Nephron progenitor cell (in vitro differentiated cells): ENCODE results near the gene HCFC1R1.

Experiments
- DNase-seq: peaks from one replicate; pipeline ENCODE4 v3.0.0; 2021
- H3K27ac Mint-ChIP-seq: 2 replicates; pipeline ENCODE4 v1.8.0; 2021; ENCODE audit warnings: mild to moderate bottlenecking, moderate library complexity, mixed read lengths
- H3K27me3 Mint-ChIP-seq: 2 replicates; pipeline ENCODE4 v1.8.0; 2021; ENCODE audit warnings: mild to moderate bottlenecking, low read depth, mixed read lengths; ENCODE audit not compliant: poor library complexity
- H3K36me3 Mint-ChIP-seq: 2 replicates; pipeline ENCODE4 v1.8.0; 2021; ENCODE audit warnings: low read depth, mixed read lengths
- H3K4me1 Mint-ChIP-seq: 2 replicates; pipeline ENCODE4 v1.8.0; 2021; ENCODE audit warnings: mixed read lengths
- H3K4me3 Mint-ChIP-seq: 2 replicates; pipeline ENCODE4 v1.8.0; 2021; ENCODE audit warnings: mild to moderate bottlenecking, moderate library complexity, mixed read lengths
- H3K9me3 Mint-ChIP-seq: 2 replicates; pipeline ENCODE4 v1.8.0; 2021; ENCODE audit warnings: mild to moderate bottlenecking, moderate library complexity, mixed read lengths
- CTCF ChIP-seq: fragments of 200-600 bp; sonication (generic); IDR thresholded peaks from 2 replicates; pipeline ENCODE4 v1.5.0; 2021; ENCODE audit warnings: antibody characterized with exemption

The HCFC1R1 gene

GRCh38 chr16:3001316-3001715, 22.4 kb downstream of the HCFC1R1 start:
- peaks cover under 1% of the 10 kb centered on the region for H3K4me1 Mint-ChIP-seq
- H3K9me3 Mint-ChIP-seq: no peaks in the 10 kb centered on the region
- H3K36me3 Mint-ChIP-seq: no peaks in the 10 kb centered on the region
- no peak for TF ChIP-seq CTCF
- no peak for DNase-seq
- H3K4me3 Mint-ChIP-seq: no peak overlapping the region
- peaks cover 51% of the 10 kb centered on the region for H3K27me3 Mint-ChIP-seq
- H3K27ac Mint-ChIP-seq: no peak overlapping the region

- Mint-ChIP-seq H3K36me3 (no peaks in the 10 kb centered on the region), H3K27me3 (peaks cover 43% of the 10 kb centered on the region), H3K9me3 (no peaks in the 10 kb centered on the region), H3K4me1 (no peaks in the 10 kb centered on the region), H3K4me3 (no peak overlapping the region), H3K27ac (no peak overlapping the region)
- no peak for TF ChIP-seq CTCF
- DNase-seq: no peak
These were observed 23.2 kb downstream of the HCFC1R1 start for GRCh38 chr16:3000540-3000939.

GRCh38 chr16:2999929-3000328, 23.8 kb downstream of the HCFC1R1 start:
- no peaks in the 10 kb centered on the region for H3K4me1 Mint-ChIP-seq
- H3K36me3 Mint-ChIP-seq: no peaks in the 10 kb centered on the region
- DNase-seq: no peak
- H3K27ac Mint-ChIP-seq: no peak overlapping the region
- no peak overlapping the region for H3K4me3 Mint-ChIP-seq
- H3K9me3 Mint-ChIP-seq: no peaks in the 10 kb centered on the region
- peaks cover 37% of the 10 kb centered on the region for H3K27me3 Mint-ChIP-seq
- no peak for TF ChIP-seq CTCF

GRCh38 chr16:2996298-2996697, 27.4 kb downstream of the HCFC1R1 start:
- H3K27ac Mint-ChIP-seq: no peak overlapping the region
- H3K4me3 Mint-ChIP-seq: no peak overlapping the region
- H3K27me3 Mint-ChIP-seq: peaks cover 19% of the 10 kb centered on the region
- no peak for TF ChIP-seq CTCF
- H3K4me1 Mint-ChIP-seq: no peaks in the 10 kb centered on the region
- no peaks in the 10 kb centered on the region for H3K9me3 Mint-ChIP-seq
- no peak for DNase-seq
- H3K36me3 Mint-ChIP-seq: no peaks in the 10 kb centered on the region

GRCh38 chr16:2992383-2993081, 31.2 kb downstream of the HCFC1R1 start:
- TF ChIP-seq CTCF: no peak
- H3K4me3 Mint-ChIP-seq: no peak overlapping the region
- H3K27ac Mint-ChIP-seq: no peak overlapping the region
- peaks cover 12% of the 10 kb centered on the region for H3K4me1 Mint-ChIP-seq
- peaks cover 3% of the 10 kb centered on the region for H3K27me3 Mint-ChIP-seq
- no peaks in the 10 kb centered on the region for H3K9me3 Mint-ChIP-seq
- no peaks in the 10 kb centered on the region for H3K36me3 Mint-ChIP-seq
- DNase-seq: no peak

- H3K4me3 Mint-ChIP-seq: no peak overlapping the region
- H3K27me3 Mint-ChIP-seq: peaks cover 3% of the 10 kb centered on the region
- no peaks in the 10 kb centered on the region for H3K9me3 Mint-ChIP-seq
- no peaks in the 10 kb centered on the region for H3K36me3 Mint-ChIP-seq
- H3K27ac Mint-ChIP-seq: no peak overlapping the region
- DNase-seq: no peak
- TF ChIP-seq CTCF: no peak
- H3K4me1 Mint-ChIP-seq: peaks cover 12% of the 10 kb centered on the region
These were observed 32.0 kb downstream of the HCFC1R1 start for GRCh38 chr16:2991566-2992261.
